ENCODE data around the gene TBC1D25.
"Not testable (repeated sequence)": the region's sequence is repeated elsewhere in the genome, so short reads cannot be mapped to it uniquely, and the experiment has no call there.

The TBC1D25 gene

GRCh38 chrX:48523682-48524081 lies 15.8 kb upstream of the TBC1D25 start:
- no peaks in the 10 kb centered on the region for H3K27me3 ChIP-seq (ENCODE audit: control insufficient read depth, insufficient read depth, low read length)
- no peak for TF ChIP-seq CTCF (IDR thresholded peaks at IDR 0.05)
- H3K79me2 ChIP-seq, result no peaks in the 10 kb centered on the region
- H3K27ac ChIP-seq, result no peak overlapping the region
- peaks cover 2% of the 10 kb centered on the region for H3K4me1 ChIP-seq
- H3K9me3 ChIP-seq (ENCODE audit: control insufficient read depth, low read length), result no peaks in the 10 kb centered on the region
- H3K9ac ChIP-seq, result no peak overlapping the region
- no peak overlapping the region for H3K4me3 ChIP-seq (ENCODE audit: low read depth, low read length)
- no peak overlapping the region for H2AFZ ChIP-seq
- H3K4me2 ChIP-seq (ENCODE audit: low read length), result no peak overlapping the region
- no peaks in the 10 kb centered on the region for H3K36me3 ChIP-seq (ENCODE audit: control insufficient read depth, insufficient read depth, low read length)

- H3K4me2 ChIP-seq (ENCODE audit: low read length); H3K79me2 ChIP-seq; H3K9ac ChIP-seq; H3K9me3 ChIP-seq (ENCODE audit: control insufficient read depth, low read length); H3K36me3 ChIP-seq (ENCODE audit: control insufficient read depth, insufficient read depth, low read length); H2AFZ ChIP-seq; H3K27me3 ChIP-seq (ENCODE audit: control insufficient read depth, insufficient read depth, low read length); H3K4me3 ChIP-seq (ENCODE audit: low read depth, low read length); H3K27ac ChIP-seq; H3K4me1 ChIP-seq: not testable (repeated sequence)
Measured at GRCh38 chrX:48525853-48526252, 13.7 kb upstream of the TBC1D25 start.

GRCh38 chrX:48530736-48531135 lies 8.8 kb upstream of the TBC1D25 start:
- Histone ChIP-seq H3K36me3 (ENCODE audit: control insufficient read depth, insufficient read depth, low read length) (no peaks in the 10 kb centered on the region), H3K9ac (no peak overlapping the region), H3K79me2 (no peaks in the 10 kb centered on the region), H3K9me3 (ENCODE audit: control insufficient read depth, low read length) (no peaks in the 10 kb centered on the region), H3K27ac (no peak overlapping the region), H3K27me3 (ENCODE audit: control insufficient read depth, insufficient read depth, low read length) (no peaks in the 10 kb centered on the region), H3K4me3 (ENCODE audit: low read depth, low read length) (no peak overlapping the region), H3K4me2 (ENCODE audit: low read length) (no peak overlapping the region), H3K4me1 (no peaks in the 10 kb centered on the region), H2AFZ (no peak overlapping the region)
- TF ChIP-seq CTCF (IDR thresholded peaks at IDR 0.05), result no peak

- no peaks in the 10 kb centered on the region for H3K36me3 ChIP-seq (ENCODE audit: control insufficient read depth, insufficient read depth, low read length)
- no peaks in the 10 kb centered on the region for H3K9me3 ChIP-seq (ENCODE audit: control insufficient read depth, low read length)
- no peak for TF ChIP-seq CTCF (IDR thresholded peaks at IDR 0.05)
- no peak overlapping the region for H2AFZ ChIP-seq
- H3K4me2 ChIP-seq (ENCODE audit: low read length), result no peak overlapping the region
- no peak overlapping the region for H3K27ac ChIP-seq
- no peaks in the 10 kb centered on the region for H3K4me1 ChIP-seq
- no peak overlapping the region for H3K4me3 ChIP-seq (ENCODE audit: low read depth, low read length)
- no peaks in the 10 kb centered on the region for H3K27me3 ChIP-seq (ENCODE audit: control insufficient read depth, insufficient read depth, low read length)
- H3K9ac ChIP-seq, result no peak overlapping the region
- H3K79me2 ChIP-seq, result no peaks in the 10 kb centered on the region
Measured at GRCh38 chrX:48531358-48531959, 8.1 kb upstream of the TBC1D25 start.

GRCh38 chrX:48532161-48532560 lies 7.4 kb upstream of the TBC1D25 start:
- Histone ChIP-seq H3K4me1 (no peaks in the 10 kb centered on the region), H3K4me3 (ENCODE audit: low read depth, low read length) (no peak overlapping the region), H3K9me3 (ENCODE audit: control insufficient read depth, low read length) (no peaks in the 10 kb centered on the region), H3K79me2 (no peaks in the 10 kb centered on the region), H3K36me3 (ENCODE audit: control insufficient read depth, insufficient read depth, low read length) (no peaks in the 10 kb centered on the region), H3K4me2 (ENCODE audit: low read length) (no peak overlapping the region), H3K27me3 (ENCODE audit: control insufficient read depth, insufficient read depth, low read length) (no peaks in the 10 kb centered on the region), H3K9ac (no peak overlapping the region), H2AFZ (no peak overlapping the region), H3K27ac (no peak overlapping the region)
- no peak for TF ChIP-seq CTCF (IDR thresholded peaks at IDR 0.05)
